Astrocyte of the cerebellum (primary cell): ENCODE measurements around the gene FGF19.

Source experiments
- DNase-seq: peaks from one replicate; pipeline ENCODE4 v3.0.0-alpha.2; 2011; ENCODE audit warnings: low read depth
- H3K4me3 ChIP-seq: 2 replicates; pipeline ENCODE4 v1.5.1; 2011; ENCODE audit warnings: mild to moderate bottlenecking, low read depth, low read length, moderate library complexity
- CTCF ChIP-seq: IDR thresholded peaks from 2 replicates; pipeline ENCODE4 v1.5.1; 2012; ENCODE audit warnings: low read length, low read depth, moderate library complexity, mild to moderate bottlenecking; ENCODE audit errors: missing control alignments
- in situ Hi-C: cut with HindIII; loops from 2 replicates; pipeline ENCODE4 v1.10.0; 2017; ENCODE audit warnings: low sequenced_read_pairs

FGF19 gene

GRCh38 chr11:69746752-69747742 lies 43.2 kb upstream of the FGF19 start:
- in situ Hi-C loops: loop anchor here (10.0 kb wide), 1 partner anchor 58 kb away; no protein-coding TSS in a partner anchor

GRCh38 chr11:69746140-69746539 lies 42.3 kb upstream of the FGF19 start:
- in situ Hi-C loops: loop anchor here (10.0 kb wide), 1 partner anchor 59 kb away; no protein-coding TSS in a partner anchor
- no peak for DNase-seq
- no peak overlapping the region for H3K4me3 ChIP-seq
- no peak for TF ChIP-seq CTCF

More at GRCh38 chr11:69746752-69747742, 43.2 kb upstream of the FGF19 start:
- no peak for DNase-seq
- TF ChIP-seq CTCF: no peak
- H3K4me3 ChIP-seq: no peak overlapping the region

- in situ Hi-C loops: loop anchor here (10.0 kb wide), 1 partner anchor 60 kb away; no protein-coding TSS in a partner anchor
- TF ChIP-seq CTCF: no peak
- H3K4me3 ChIP-seq: no peak overlapping the region
- no peak for DNase-seq
These were observed 41.4 kb upstream of the FGF19 start for GRCh38 chr11:69745201-69745600.

- DNase-seq: peak; percentile 73
- in situ Hi-C loops: loop anchor here (10.0 kb wide), 1 partner anchor 60 kb away; no protein-coding TSS in a partner anchor
- TF ChIP-seq CTCF: no peak
- H3K4me3 ChIP-seq: no peak overlapping the region
These were observed 40.6 kb upstream of the FGF19 start for GRCh38 chr11:69744435-69744834.

- DNase-seq: no peak
- in situ Hi-C loops: no loop called here
- TF ChIP-seq CTCF: no peak
- no peak overlapping the region for H3K4me3 ChIP-seq
These were observed 31.0 kb upstream of the FGF19 start for GRCh38 chr11:69734841-69735240.

- in situ Hi-C loops: no loop called here
These were observed 30.5 kb upstream of the FGF19 start for GRCh38 chr11:69734367-69734766.

More at GRCh38 chr11:69734367-69734766, 30.5 kb upstream of the FGF19 start:
- DNase-seq: no peak
- no peak overlapping the region for H3K4me3 ChIP-seq
- TF ChIP-seq CTCF: no peak
